Mesenchymal stem cell (in vitro differentiated cells and primary cell): ENCODE data around the gene APOA5.
"Not testable (repeated sequence)": the region's sequence is repeated elsewhere in the genome, so short reads cannot be mapped to it uniquely, and the experiment has no call there.

Experiments
- DNase-seq: peaks from one replicate; pipeline ENCODE4 v3.0.0-alpha.2; 2013
- H2AFZ ChIP-seq: one replicate; pipeline ENCODE4 v1.6.1; 2013; ENCODE audit warnings: low read depth, mild to moderate bottlenecking, control low read depth, inconsistent platforms, low read length, moderate library complexity
- H2AK5ac ChIP-seq: 2 replicates; pipeline ENCODE4 v1.6.1; 2013; ENCODE audit warnings: low read length, moderate library complexity, mild to moderate bottlenecking, inconsistent platforms; ENCODE audit not compliant: severe bottlenecking
- H2BK120ac ChIP-seq: one replicate; pipeline ENCODE4 v1.6.1; 2013; ENCODE audit warnings: low read depth, mild to moderate bottlenecking, inconsistent platforms, low read length, moderate library complexity
- H2BK12ac ChIP-seq, 2 experiments: one replicate each; pipeline ENCODE4 v1.6.1; 2013; ENCODE audit warnings: inconsistent platforms in 2 of 2, low read length in 2 of 2, mild to moderate bottlenecking in 2 of 2, moderate library complexity in 2 of 2, control low read depth in 1 of 2
- H2BK15ac ChIP-seq: one replicate; pipeline ENCODE4 v1.6.1; 2013; ENCODE audit warnings: mild to moderate bottlenecking, low read depth, inconsistent platforms; ENCODE audit not compliant: poor library complexity, severe bottlenecking
- H2BK5ac ChIP-seq: 2 replicates; pipeline ENCODE4 v1.6.1; 2013; ENCODE audit warnings: low read depth, mild to moderate bottlenecking, low read length, control low read depth, inconsistent platforms; ENCODE audit not compliant: poor library complexity, severe bottlenecking
- H3K14ac ChIP-seq, 2 experiments: one replicate each; pipeline ENCODE4 v1.6.1; 2013; ENCODE audit warnings: inconsistent platforms in 2 of 2, low read length in 2 of 2, control low read depth in 1 of 2, mild to moderate bottlenecking in 1 of 2, moderate library complexity in 1 of 2
- H3K18ac ChIP-seq, 2 experiments: one replicate each; pipeline ENCODE4 v1.6.1; 2013; ENCODE audit warnings: inconsistent platforms in 2 of 2, low read length in 2 of 2, control low read depth in 1 of 2, low read depth in 1 of 2, mild to moderate bottlenecking in 1 of 2
- H3K23ac ChIP-seq, 2 experiments: one replicate each; pipeline ENCODE4 v1.6.1; 2013; ENCODE audit warnings: inconsistent platforms in 2 of 2, low read length in 2 of 2, mild to moderate bottlenecking in 2 of 2, moderate library complexity in 2 of 2, control low read depth in 1 of 2
- H3K27ac ChIP-seq: 2 replicates; pipeline ENCODE4 v1.5.1; 2013; ENCODE audit warnings: mild to moderate bottlenecking, moderate library complexity, low read length, control low read depth, inconsistent platforms; ENCODE audit not compliant: poor library complexity, severe bottlenecking
- H3K27me3 ChIP-seq, 2 experiments: 2 replicates each; pipeline versions ENCODE4 v1.6.1 to v1.7.0; 2013; ENCODE audit warnings: low read length in 2 of 2, mild to moderate bottlenecking in 2 of 2, moderate library complexity in 2 of 2, control low read depth in 1 of 2, inconsistent platforms in 1 of 2; ENCODE audit not compliant: control insufficient read depth in 1 of 2, insufficient read depth in 1 of 2
- H3K36me3 ChIP-seq, 2 experiments: 2 replicates each; pipeline versions ENCODE4 v1.6.1 to v1.7.0; 2013; ENCODE audit warnings: low read length in 2 of 2, control low read depth in 1 of 2, inconsistent platforms in 1 of 2, low read depth in 1 of 2, mild to moderate bottlenecking in 1 of 2; ENCODE audit not compliant: insufficient read depth in 2 of 2, control insufficient read depth in 1 of 2
- H3K4ac ChIP-seq, 2 experiments: one replicate each; pipeline ENCODE4 v1.6.1; 2013; ENCODE audit warnings: inconsistent platforms in 2 of 2, low read length in 2 of 2, mild to moderate bottlenecking in 2 of 2, moderate library complexity in 2 of 2, control low read depth in 1 of 2, low read depth in 1 of 2
- H3K4me1 ChIP-seq: 2 replicates; pipeline ENCODE4 v1.6.1; 2013; ENCODE audit warnings: low read depth, low read length, control low read depth; ENCODE audit not compliant: control insufficient read depth, insufficient read depth
- H3K4me2 ChIP-seq: 2 replicates; pipeline ENCODE4 v1.6.1; 2013; ENCODE audit warnings: low read length, mild to moderate bottlenecking, inconsistent platforms; ENCODE audit not compliant: poor library complexity, severe bottlenecking
- H3K4me3 ChIP-seq, 2 experiments: 2 replicates each; pipeline versions ENCODE4 v1.5.1 to v1.7.0; 2013; ENCODE audit warnings: low read length in 2 of 2, mild to moderate bottlenecking in 2 of 2, control low read depth in 1 of 2, low read depth in 1 of 2; ENCODE audit not compliant: insufficient read depth in 1 of 2
- H3K79me1 ChIP-seq: replicated peaks from 2 replicates; pipeline ENCODE4 v1.6.1; 2013; ENCODE audit warnings: mild to moderate bottlenecking, control low read depth, low read length, inconsistent platforms; ENCODE audit not compliant: poor library complexity, severe bottlenecking
- H3K9ac ChIP-seq: 2 replicates; pipeline ENCODE4 v1.7.0; 2013; ENCODE audit warnings: mild to moderate bottlenecking, low read length, moderate library complexity
- H3K9me3 ChIP-seq: 2 replicates; pipeline ENCODE4 v1.7.0; 2013; ENCODE audit warnings: mild to moderate bottlenecking, low read length; ENCODE audit not compliant: control insufficient read depth
- H4K8ac ChIP-seq: one replicate; pipeline ENCODE4 v1.6.1; 2013; ENCODE audit warnings: inconsistent platforms, mild to moderate bottlenecking, low read length, moderate library complexity
- H4K91ac ChIP-seq: one replicate; pipeline ENCODE4 v1.6.1; 2013; ENCODE audit warnings: mild to moderate bottlenecking, low read length, inconsistent platforms
- WGBS: methylation state at CpG from one replicate; pipeline ENCODE4 v1.1.7; 2013; ENCODE audit warnings: mixed read lengths; 5-methylcytosine and 5-hydroxymethylcytosine counted together

The APOA5 gene

DNA sequence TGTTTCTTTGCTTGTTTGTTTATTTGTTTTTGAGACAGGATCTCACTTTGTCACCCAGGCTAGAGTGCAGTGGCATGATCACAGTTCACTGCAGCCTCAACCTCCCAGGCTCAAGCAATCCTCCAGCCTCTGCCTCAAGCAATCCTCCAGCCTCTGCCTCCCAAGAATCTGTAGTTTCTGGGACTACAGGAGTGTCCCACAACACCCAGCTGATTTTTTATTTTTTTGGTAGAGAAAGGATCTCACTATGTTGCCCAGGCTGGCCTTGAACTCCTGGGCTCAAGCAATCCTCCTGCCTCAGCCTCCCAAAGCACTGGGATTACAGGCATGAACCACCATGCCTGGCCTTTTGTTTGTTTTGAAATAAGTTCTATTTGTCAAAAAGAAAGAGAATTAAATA is 10.0 kb upstream of the APOA5 start:
- H2BK15ac ChIP-seq, H3K4me2 ChIP-seq, H3K9me3 ChIP-seq, H3K4me3 ChIP-seq, H3K9ac ChIP-seq, H3K4me1 ChIP-seq, H3K27ac ChIP-seq, H3K4ac ChIP-seq, DNase-seq, H3K23ac ChIP-seq, H3K79me1 ChIP-seq, H3K27me3 ChIP-seq, H3K14ac ChIP-seq, H2BK5ac ChIP-seq, H3K36me3 ChIP-seq, H4K91ac ChIP-seq, H2AFZ ChIP-seq, H2AK5ac ChIP-seq, H2BK12ac ChIP-seq, H3K18ac ChIP-seq, H2BK120ac ChIP-seq, H4K8ac ChIP-seq: not testable (repeated sequence)

DNA sequence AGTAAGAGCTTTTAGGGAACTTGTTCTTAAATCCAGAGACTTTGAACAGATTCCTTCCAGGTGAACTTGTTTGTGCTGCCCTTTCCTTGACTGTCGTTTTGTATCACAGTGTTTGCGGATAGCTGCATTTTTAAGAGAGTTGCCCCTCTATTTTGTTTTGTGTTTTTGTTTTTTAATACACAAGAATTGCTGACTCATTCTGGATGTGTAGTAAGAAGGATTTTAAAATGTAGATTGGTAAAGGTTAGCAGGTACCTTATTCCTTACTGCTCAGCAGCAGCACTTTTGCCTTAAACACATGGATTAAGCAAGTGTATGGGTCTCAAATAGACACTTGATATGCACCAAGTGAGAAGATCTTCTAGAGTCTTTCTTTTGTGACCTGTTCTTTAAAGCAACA is 8.9 kb upstream of the APOA5 start:
- Histone ChIP-seq H4K8ac (no peak overlapping the region), H3K27ac (no peak overlapping the region), H3K23ac (no peak overlapping the region), H3K79me1 (no peaks in the 10 kb centered on the region), H3K4me2 (no peak overlapping the region), H2AK5ac (no peak overlapping the region), H3K18ac (no peak overlapping the region), H3K4me1 (no peaks in the 10 kb centered on the region), H2AFZ (no peak overlapping the region), H4K91ac (no peak overlapping the region), H3K27me3 (no peaks in the 10 kb centered on the region), H2BK15ac (no peak overlapping the region), H3K36me3 (no peaks in the 10 kb centered on the region), H2BK120ac (no peak overlapping the region), H3K4ac (no peak overlapping the region), H3K9ac (no peak overlapping the region), H2BK5ac (no peak overlapping the region), H3K14ac (no peak overlapping the region), H3K9me3 (no peaks in the 10 kb centered on the region), H3K4me3 (no peak overlapping the region), H2BK12ac (no peak overlapping the region)
- no peak for DNase-seq
- 89% methylated on average over 2 of the region's 2 CpGs for WGBS

DNA sequence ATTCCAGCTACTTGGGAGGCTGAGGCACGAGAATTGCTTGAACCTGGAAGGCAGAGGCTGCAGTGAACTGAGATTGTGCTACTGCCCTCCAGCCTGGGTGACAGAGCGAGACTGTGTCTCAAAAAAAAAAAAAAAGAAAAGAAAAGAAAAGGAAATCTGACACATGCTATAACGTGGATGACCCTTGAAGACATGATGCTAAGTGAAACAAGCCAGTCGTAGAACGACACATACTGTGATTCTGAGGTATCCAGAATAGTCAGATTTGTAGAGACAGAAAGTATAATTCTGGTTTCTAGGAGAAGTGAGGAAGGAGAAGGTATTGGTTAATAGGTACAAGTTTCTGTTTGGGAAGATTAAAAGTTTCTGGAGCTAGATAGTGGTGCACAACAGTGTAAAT is 6.7 kb upstream of the APOA5 start:
- no peak overlapping the region for H3K4me2 ChIP-seq
- H3K4ac ChIP-seq, result no peak overlapping the region
- no peak overlapping the region for H3K14ac ChIP-seq
- H3K9ac ChIP-seq, result no peak overlapping the region
- H3K36me3 ChIP-seq, result no peaks in the 10 kb centered on the region
- no peak overlapping the region for H2BK5ac ChIP-seq
- no peak overlapping the region for H2BK12ac ChIP-seq
- H3K23ac ChIP-seq, result no peak overlapping the region
- no peak overlapping the region for H3K18ac ChIP-seq
- no peak overlapping the region for H3K4me3 ChIP-seq
- no peaks in the 10 kb centered on the region for H3K9me3 ChIP-seq
- no peak overlapping the region for H2AK5ac ChIP-seq
- no peak overlapping the region for H2AFZ ChIP-seq
- no peaks in the 10 kb centered on the region for H3K27me3 ChIP-seq
- H3K4me1 ChIP-seq, result no peaks in the 10 kb centered on the region
- no peak for DNase-seq
- 88% methylated on average over 5 of the region's 5 CpGs for WGBS
- H4K8ac ChIP-seq, result no peak overlapping the region
- H3K79me1 ChIP-seq, result no peaks in the 10 kb centered on the region
- no peak overlapping the region for H4K91ac ChIP-seq
- no peak overlapping the region for H2BK120ac ChIP-seq
- no peak overlapping the region for H3K27ac ChIP-seq
- no peak overlapping the region for H2BK15ac ChIP-seq

DNA sequence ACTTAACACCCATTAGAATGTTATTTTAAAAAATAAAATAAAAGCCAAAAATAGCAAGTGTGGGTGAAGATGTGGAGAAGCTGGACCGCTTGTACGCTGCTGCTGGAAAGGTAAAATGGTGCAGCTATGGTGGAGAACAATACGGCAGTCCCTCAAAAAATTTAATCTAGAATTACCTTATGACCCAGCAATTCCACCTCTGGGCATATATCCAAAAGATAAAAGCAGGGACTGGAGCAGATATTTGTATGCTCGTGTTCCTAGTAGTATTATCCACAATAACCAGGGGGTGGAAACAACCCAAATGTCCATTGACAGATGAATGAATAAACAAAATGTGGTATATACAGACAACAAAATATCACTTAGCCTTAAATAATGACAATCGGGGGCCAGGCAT is 6.1 kb upstream of the APOA5 start:
- no peak overlapping the region for H2BK5ac ChIP-seq
- H3K27ac ChIP-seq, result no peak overlapping the region
- H4K91ac ChIP-seq, result no peak overlapping the region
- no peak for DNase-seq
- H3K14ac ChIP-seq, result no peak overlapping the region
- no peaks in the 10 kb centered on the region for H3K36me3 ChIP-seq
- H2AK5ac ChIP-seq, result no peak overlapping the region
- no peak overlapping the region for H3K4ac ChIP-seq
- no peaks in the 10 kb centered on the region for H3K79me1 ChIP-seq
- H3K23ac ChIP-seq, result no peak overlapping the region
- H3K18ac ChIP-seq, result no peak overlapping the region
- no peak overlapping the region for H2BK120ac ChIP-seq
- H3K4me3 ChIP-seq, result no peak overlapping the region
- H4K8ac ChIP-seq, result no peak overlapping the region
- 84% methylated on average over 3 of the region's 5 CpGs for WGBS
- no peaks in the 10 kb centered on the region for H3K27me3 ChIP-seq
- H3K9me3 ChIP-seq, result no peaks in the 10 kb centered on the region
- no peak overlapping the region for H3K4me2 ChIP-seq
- no peak overlapping the region for H2AFZ ChIP-seq
- no peak overlapping the region for H2BK15ac ChIP-seq
- no peak overlapping the region for H2BK12ac ChIP-seq
- H3K9ac ChIP-seq, result no peak overlapping the region
- no peaks in the 10 kb centered on the region for H3K4me1 ChIP-seq
